Fibroblast of the aortic adventitia (primary cell): ENCODE results near the gene TRAK1. TPM values are rescaled to one million over a fixed set of nuclear protein-coding genes. Genes with fewer than 3 reads are reported as not detected.

ENCODE experiments used
- DNase-seq: peaks from one replicate; pipeline ENCODE4 v3.0.0-alpha.2; 2010; ENCODE audit warnings: low read depth
- H3K4me3 ChIP-seq: 2 replicates; pipeline ENCODE4 v1.5.1; 2011; ENCODE audit warnings: low read depth, mild to moderate bottlenecking, control low read depth, low read length, moderate library complexity
- total RNA-seq: library from RNA; depleted of rRNA; stranded (reverse); fragments of >200 nt; gene quantifications from 2 replicates; pipeline ENCODE4 v1.2.3, GENCODE V29; 2012; ENCODE audit warnings: low replicate concordance
- TF ChIP-seq, protein P1 (sequence below): IDR thresholded peaks from 2 replicates; pipeline ENCODE4 v1.5.1; 2011; ENCODE audit warnings: mild to moderate bottlenecking, low read length, control low read depth, inconsistent platforms; ENCODE audit not compliant: insufficient read depth

TRAK1 gene
- total RNA-seq, 1 donor, result 51.6 TPM

DNA sequence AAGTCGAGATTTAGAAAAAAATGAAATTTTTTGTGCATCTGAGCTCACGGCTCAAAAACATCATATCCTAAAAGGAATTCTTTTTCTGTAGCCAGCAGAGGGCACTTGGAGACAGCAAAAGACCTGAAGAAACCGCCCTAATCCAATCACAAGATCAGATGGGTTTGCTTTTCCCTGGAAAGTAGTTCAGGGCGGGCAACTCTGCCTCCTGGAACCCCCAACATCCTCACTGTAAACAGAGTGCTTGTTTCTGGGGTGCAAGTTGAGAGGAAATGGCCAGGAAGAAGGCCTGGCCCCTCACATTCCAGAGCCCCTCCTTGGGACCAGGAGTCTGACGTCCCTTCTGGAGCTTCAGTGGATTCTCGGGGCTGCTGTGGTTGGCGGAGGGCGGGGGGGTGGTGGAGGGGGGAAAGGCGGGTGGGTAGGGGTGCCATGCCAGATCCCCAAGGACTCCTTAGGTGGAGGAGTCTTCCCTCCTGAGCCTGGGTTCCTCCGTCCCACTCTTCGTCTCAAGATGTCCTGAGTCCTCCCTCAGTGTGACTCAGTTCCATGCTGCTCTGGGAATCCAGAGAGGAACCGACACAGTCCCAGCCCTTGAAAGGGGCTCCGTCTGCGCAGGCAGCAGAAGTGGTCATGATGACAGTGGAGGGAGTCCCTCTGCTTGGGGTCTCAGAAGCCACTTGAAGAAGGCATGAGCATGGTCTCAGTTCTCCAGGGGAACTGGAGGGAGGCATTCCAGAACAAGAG is 139.0 kb downstream of the TRAK1 start:
- DNase-seq, result peak; percentile 75
- TF ChIP-seq, protein P1, sequence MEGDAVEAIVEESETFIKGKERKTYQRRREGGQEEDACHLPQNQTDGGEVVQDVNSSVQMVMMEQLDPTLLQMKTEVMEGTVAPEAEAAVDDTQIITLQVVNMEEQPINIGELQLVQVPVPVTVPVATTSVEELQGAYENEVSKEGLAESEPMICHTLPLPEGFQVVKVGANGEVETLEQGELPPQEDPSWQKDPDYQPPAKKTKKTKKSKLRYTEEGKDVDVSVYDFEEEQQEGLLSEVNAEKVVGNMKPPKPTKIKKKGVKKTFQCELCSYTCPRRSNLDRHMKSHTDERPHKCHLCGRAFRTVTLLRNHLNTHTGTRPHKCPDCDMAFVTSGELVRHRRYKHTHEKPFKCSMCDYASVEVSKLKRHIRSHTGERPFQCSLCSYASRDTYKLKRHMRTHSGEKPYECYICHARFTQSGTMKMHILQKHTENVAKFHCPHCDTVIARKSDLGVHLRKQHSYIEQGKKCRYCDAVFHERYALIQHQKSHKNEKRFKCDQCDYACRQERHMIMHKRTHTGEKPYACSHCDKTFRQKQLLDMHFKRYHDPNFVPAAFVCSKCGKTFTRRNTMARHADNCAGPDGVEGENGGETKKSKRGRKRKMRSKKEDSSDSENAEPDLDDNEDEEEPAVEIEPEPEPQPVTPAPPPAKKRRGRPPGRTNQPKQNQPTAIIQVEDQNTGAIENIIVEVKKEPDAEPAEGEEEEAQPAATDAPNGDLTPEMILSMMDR, result peak; percentile 56
- H3K4me3 ChIP-seq, result peak overlapping the region; percentile 44

DNA sequence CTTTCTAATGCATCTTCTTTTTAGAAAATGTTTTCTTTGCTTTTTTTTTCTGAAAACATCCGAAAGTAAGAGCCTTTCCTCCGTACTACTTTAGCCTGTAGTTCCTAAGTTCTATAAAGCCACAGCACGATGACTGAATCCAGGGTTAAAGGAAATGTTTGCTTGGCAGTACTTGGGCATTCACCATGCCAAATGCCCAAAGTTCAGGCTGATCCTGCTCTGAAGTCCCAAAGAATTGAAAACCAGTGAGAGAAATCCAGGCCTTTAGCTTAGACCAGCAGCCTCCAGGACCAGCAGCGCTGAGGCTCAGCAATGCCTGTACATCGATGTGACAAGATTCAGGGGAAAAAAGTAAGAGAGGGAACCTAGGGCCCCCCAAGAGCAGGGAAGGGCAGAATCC is 139.7 kb downstream of the TRAK1 start:
- TF ChIP-seq, protein P1, result no peak
- no peak overlapping the region for H3K4me3 ChIP-seq
- no peak for DNase-seq

- TF ChIP-seq, protein P1, result no peak
- H3K4me3 ChIP-seq, result no peak overlapping the region
- no peak for DNase-seq
Observed at GRCh38 chr3:42235532-42235931, 144.4 kb downstream of the TRAK1 start.

- DNase-seq, result no peak
- H3K4me3 ChIP-seq, result no peak overlapping the region
- TF ChIP-seq, protein P1, result no peak
Observed at GRCh38 chr3:42236611-42237010, 145.5 kb downstream of the TRAK1 start.

GRCh38 chr3:42246091-42246490 is 154.9 kb downstream of the TRAK1 start:
- no peak for DNase-seq
- TF ChIP-seq, protein P1, result no peak
- H3K4me3 ChIP-seq, result no peak overlapping the region

DNA sequence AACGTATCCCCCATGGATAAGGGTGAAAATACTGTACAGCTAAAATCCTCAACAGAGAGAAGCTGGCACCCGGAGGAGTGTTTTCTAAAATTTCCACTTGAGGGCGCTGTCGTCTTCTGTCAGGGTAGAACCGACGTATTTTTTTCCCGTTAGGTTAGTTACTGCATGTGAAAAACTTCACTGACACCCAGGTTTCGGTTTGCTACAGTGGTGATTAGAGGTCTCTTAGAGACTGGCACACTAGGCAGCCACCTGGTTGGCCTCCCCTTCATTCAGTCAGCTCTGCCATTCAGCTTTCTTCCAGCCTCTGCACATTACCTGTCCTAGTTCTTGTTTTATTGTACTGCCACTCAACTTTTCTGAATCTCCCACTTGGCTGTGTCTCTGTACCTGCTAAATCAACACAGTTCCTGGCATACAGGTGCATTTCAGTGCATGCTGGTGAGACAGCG is 156.4 kb downstream of the TRAK1 start:
- H3K4me3 ChIP-seq, result peak overlapping the region; percentile 6
- peak; percentile 73 for DNase-seq

More for the DNA sequence above, 156.4 kb downstream of the TRAK1 start:
- TF ChIP-seq, protein P1, result peak; percentile 69
